ENCODE measurements around the gene ALOX15.
"Not testable (repeated sequence)": the region's sequence is repeated elsewhere in the genome, so short reads cannot be mapped to it uniquely, and the experiment has no call there.

The ALOX15 gene

DNA sequence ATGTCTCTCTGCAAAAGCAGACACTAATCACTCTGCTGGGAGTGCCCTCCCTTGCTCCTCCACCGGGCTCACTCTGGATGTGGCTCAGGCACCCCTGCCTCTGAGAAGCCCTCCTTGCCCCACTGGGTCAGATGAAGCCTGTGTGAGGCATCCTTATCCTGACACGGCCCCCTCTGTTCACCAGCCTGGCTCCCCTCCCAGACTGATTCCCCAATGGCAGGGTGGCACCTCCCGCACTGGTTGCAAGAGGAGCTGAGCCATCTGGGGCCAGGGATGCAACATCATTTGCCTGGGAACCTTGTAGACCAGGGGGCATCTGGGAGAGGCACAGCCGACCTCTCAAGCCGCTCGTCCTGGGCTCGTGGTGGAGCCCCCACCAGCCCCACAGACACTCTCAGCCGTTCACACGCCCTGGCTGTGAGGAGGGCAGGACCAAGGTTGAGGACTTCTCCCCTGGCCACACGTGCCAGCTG lies 50.5 kb downstream of the ALOX15 start:
- no peak for DNase-seq

GRCh38 chr17:4590042-4590441 lies 51.4 kb downstream of the ALOX15 start:
- not testable (repeated sequence) for DNase-seq

- DNase-seq = no peak
Observed at GRCh38 chr17:4588898-4589625, 52.4 kb downstream of the ALOX15 start.

- DNase-seq = no peak
Observed at GRCh38 chr17:4588391-4588790, 53.1 kb downstream of the ALOX15 start.

GRCh38 chr17:4587803-4588202 lies 53.7 kb downstream of the ALOX15 start:
- no peak for DNase-seq

GRCh38 chr17:4587195-4587594 lies 54.3 kb downstream of the ALOX15 start:
- no peak for DNase-seq

- no peak for DNase-seq
Observed at GRCh38 chr17:4586043-4586442, 55.4 kb downstream of the ALOX15 start.

DNA sequence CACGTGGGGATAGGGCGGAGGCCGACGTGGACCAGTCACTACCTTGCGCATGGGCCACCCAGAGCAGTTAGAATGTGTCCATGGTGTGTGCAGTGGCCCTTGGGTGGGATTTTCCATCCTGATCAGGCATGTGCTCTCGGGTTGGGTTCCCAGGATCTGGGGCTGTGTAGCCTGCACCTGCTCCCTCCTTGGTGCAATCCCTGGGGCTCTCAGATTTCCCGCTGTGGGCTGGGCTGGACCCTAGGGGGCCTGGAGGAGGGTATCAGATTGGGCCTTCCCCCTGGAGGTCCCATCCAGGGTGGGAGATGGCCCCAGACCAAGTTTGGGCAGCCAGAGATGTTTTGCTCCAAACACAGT lies 55.9 kb downstream of the ALOX15 start:
- no peak for DNase-seq

DNA sequence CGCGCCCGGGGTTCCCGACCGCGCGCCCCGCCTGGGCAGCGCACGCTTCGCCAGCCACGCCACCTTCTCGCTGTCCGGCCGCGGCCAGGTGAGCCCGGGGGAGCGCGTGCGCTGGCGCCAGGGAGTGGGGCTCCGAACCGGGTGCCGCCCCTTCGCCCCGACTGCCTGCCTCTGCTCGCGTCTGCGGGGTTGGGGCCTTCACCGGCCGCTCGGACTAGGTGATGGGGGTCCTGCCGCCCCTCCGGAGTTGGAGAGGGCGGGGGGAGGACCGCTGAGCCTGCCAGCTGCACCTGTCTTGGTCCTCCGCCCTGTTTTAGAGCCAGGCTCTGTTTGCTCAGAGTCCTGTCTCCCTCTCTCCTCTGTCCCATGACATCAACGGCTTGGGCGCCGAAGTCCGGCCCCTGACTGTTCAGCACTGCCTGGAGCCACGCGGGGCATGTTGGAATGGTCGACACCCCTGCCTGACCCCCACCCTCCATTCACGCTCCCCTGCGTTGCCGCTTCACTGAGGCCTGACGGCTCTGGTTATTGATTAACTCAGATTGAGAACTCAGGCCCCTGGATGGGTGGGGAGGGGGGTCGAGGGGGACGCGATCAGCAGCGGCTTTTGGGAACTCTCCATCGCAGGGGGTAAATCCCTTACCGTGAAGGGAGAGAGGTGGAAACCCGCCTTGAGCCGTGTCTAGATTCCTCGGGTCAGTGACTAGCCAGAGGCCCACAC lies 56.4 kb downstream of the ALOX15 start:
- no peak for DNase-seq

DNA sequence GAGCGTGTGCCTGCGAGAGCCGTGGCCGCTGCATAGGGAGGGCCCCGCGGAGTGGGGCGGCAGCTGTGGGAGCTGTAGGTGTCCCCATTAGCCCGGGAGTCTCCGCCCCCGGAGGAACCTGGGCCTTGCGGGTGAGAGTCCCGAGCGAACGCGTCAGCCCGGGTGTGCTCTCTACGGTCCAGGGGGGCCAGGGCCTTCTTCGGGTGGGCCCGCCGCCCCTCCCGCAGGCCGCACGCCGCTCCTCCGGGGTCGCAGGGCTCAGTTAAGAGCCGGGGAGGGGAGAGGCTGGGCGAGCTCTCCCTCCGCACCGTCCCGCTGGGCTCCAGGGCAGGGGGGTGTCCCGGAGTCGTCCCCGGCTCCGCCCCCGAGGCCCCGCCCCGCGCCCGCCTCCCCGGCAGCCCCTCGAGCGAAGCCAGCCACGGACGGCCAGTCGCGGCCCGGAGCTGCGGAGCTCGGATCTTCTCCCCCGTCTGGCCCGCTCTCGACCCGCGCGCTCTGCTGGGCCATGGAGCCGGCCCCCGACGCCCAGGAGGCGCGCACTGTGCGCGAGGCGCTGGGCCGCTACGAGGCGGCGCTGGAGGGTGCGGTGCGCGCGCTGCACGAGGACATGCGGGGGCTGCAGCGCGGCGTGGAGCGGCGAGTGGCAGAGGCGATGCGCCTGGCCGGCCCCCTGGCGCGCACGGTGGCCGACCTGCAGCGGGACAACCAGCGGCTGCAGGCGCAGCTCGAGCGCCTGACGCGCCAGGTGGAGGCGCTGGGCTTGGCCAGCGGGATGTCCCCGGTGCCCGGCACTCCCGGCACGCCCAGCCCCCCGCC lies 57.2 kb downstream of the ALOX15 start, which contains the start of gene SMTNL2:
Gene SMTNL2 (plus strand): TSS at position 429 of the 816 bp plus-strand sequence. CDS start 77 bp downstream, at position 506.
- DNase-seq = no peak

DNA sequence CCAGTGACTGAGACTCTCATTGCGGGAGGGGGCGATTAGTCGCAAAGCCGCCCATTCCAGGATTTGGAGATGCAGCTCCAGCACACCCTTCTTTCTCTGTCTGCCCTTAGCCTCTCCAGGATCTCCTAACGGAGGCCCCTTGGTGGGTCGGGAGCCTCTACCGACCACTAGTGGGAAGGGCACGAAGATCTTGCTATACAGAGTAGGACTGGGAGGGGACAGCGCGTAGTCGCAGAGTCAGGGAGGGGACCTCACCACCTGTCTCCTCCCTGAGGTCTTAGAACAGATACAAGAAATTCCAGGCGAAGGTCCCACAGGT lies 57.7 kb downstream of the ALOX15 start:
- DNase-seq = no peak

DNA sequence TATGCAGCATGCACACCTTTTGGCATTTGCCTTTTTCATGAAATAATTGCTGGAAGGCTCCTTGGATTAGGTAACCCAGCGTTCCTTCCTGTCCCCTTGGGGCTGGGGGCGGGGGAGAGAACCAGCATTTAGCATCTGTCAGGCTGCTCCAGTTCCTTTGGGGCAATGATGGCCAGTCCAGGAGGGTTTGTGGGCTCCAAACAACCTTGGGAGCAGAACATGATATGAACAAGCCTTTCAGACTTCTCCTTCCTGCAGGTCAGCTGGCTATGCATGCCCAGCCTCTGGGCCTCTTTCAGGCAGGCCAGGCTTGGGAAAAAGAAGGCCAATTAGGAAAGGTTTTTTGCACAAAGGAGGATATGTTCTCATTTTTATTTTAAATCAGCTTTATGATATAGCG lies 58.3 kb downstream of the ALOX15 start:
- DNase-seq = no peak

DNA sequence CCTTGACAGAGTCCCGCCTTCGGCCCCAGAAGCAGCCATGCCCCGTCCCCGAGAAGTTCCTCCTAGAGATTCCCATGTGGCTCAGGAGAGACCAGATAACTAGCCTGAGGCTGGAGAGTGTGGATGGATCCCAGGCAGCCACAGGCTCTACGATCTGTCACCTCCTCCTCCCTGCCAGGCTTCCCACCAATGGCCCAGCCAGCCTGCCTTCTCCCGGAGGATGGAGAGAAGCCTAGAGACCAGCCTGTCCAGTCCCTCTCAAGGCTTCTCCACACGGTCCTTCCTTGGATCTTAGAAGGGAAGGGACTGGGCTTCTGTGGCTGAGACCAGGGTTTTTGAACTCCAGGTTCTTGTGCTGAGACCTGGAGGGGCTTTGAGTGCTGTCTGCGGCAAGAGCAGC lies 58.8 kb downstream of the ALOX15 start:
- DNase-seq = no peak

GRCh38 chr17:4582101-4582501 lies 59.4 kb downstream of the ALOX15 start:
- no peak for DNase-seq
